CD4-positive, alpha-beta T cell treated with Interleukin-4 for 4 hours (primary cell): ENCODE data around the gene TAS2R9.
"Not testable (repeated sequence)": the region's sequence is repeated elsewhere in the genome, so short reads cannot be mapped to it uniquely, and the experiment has no call there.

ENCODE experiments used
- DNase-seq: peaks from one replicate; pipeline ENCODE4 v3.0.0-alpha.2; 2020

Gene TAS2R9

DNA sequence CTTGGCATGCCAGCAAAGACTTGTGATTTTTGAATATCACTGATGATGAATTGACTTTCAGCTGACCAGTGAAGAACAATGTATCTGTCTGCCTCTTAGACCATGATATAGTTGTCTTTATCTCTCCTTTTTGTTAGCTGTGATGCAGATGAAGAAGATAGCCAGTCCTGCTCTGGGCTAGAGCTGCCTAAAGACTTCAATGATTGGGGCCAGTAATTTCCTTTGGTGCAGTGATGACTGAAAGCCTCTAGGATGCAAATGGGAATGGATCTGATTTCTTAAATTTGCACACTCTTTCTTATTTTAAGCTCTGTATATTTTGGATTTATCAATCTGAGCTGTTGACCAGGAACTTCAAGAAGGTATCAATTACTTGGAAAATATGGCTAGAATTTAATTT lies at the start of gene TAS2R9:
TAS2R9 (minus strand) TSS at position 101 of the 400 bp plus-strand sequence; CDS start at position 8, 93 bp downstream.
- no peak for DNase-seq

GRCh38 chr12:10855807-10856206 lies 45.8 kb upstream of the TAS2R9 start:
- no peak for DNase-seq

DNA sequence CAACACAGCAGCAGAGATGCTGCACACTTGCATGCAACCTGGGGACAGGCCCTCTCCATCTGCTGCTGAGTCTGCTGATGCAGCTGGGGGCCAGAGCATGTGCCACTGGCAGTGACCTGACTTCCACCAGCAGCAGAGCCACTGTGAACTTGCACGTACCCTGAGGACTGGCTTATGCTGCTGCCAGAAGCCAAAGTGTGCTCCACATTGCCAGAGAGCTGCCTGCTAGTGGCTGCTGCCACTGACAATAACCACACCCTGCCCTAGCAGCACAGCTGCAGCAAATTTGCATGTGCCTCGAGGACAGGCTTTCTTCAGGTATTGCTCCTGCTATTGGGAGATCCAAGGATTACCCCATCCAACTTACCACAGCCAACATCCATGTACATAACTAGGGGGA lies 43.8 kb upstream of the TAS2R9 start:
- no peak for DNase-seq

GRCh38 chr12:10851243-10851858 lies 41.4 kb upstream of the TAS2R9 start:
- DNase-seq = no peak

- peak; percentile 3 for DNase-seq
Measured at GRCh38 chr12:10849425-10849878, 39.5 kb upstream of the TAS2R9 start, which contains the start of gene PRR4. TSS of gene PRR4 (minus strand) at chr12:10849475. CDS start at chr12:10849437, 38 bp downstream.

DNA sequence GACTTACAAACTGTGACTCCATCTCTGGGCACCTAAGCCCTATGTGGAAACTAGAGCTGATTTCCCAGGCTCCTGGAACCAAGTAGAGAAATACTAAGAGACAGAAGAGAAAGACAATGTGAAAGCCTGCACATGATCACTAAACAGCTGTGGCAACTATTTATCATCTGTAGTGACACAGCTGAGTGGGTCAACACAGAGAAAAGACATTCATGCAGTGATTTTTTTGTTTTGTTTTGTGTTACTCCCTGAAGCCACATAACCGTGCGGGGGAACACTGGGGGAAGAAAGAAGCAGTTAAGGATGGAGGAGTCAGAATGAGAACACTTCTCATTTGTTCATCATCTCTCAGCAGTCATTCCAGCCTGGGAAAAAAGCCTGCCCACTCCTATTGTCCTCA lies 37.8 kb upstream of the TAS2R9 start:
- DNase-seq = no peak

DNA sequence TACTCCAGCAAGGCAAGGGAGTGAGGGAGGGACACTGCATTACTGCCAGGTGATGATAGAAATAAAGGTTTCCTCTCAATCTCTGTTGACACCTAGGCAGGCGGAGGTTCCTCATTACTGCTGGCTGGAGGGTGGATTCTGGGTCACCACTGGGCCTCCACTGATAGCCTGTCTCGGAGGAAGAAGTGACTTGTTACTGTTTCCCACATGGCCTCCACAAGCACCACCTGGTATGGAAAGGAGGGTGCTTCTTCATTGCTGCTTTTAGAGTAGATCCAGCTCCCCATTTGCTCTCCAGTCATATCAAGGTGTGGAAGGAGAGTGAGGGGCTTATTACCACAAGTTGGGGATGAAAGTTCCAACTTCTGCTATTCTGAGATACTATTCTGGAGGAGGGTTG lies 32.9 kb upstream of the TAS2R9 start:
- DNase-seq = no peak

DNA sequence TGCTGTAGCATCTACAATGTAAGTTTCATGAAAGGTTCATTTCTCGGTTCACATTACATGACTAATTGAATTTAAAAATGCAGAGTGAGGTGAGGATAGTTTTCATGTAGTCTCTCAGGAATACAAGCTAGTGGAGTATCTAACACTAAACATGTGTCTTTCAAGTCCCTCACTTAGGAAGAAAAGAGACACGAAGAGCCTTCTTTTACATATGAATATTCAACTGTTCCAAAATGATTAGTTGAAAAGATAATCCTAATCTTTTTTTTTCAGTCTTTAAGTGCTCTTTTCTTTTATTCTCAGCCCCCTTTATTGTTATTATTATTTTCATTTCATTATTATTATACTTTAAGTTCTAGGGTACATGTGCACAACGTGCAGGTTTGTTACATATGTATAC lies 28.5 kb upstream of the TAS2R9 start:
- no peak for DNase-seq

GRCh38 chr12:10829994-10830393 lies 20.0 kb upstream of the TAS2R9 start:
- DNase-seq = no peak

GRCh38 chr12:10826258-10826657 lies 16.3 kb upstream of the TAS2R9 start, which contains the start of gene TAS2R10:
TSS of gene TAS2R10 (minus strand) at chr12:10826358. CDS start at chr12:10826269, 89 bp downstream.
- no peak for DNase-seq

DNA sequence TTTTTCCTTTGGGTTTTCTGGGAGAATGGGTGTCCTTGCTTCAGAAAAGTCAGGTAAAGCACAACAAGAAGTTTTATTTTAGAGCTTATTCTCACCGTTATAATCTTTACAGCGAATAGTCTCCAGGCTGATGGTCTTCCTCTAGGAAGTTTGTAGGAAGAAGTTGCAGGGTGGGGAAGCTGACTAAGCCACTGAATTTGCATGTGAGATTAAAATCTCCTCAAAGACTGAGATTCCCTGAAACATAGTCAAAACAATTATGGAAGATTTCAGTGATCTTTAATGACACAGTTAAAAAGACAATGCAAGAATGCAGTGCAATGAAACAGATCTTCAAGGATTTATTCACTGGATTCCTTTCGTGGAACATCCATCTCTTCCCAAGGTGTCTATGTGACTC lies 15.0 kb upstream of the TAS2R9 start:
- DNase-seq = no peak

DNA sequence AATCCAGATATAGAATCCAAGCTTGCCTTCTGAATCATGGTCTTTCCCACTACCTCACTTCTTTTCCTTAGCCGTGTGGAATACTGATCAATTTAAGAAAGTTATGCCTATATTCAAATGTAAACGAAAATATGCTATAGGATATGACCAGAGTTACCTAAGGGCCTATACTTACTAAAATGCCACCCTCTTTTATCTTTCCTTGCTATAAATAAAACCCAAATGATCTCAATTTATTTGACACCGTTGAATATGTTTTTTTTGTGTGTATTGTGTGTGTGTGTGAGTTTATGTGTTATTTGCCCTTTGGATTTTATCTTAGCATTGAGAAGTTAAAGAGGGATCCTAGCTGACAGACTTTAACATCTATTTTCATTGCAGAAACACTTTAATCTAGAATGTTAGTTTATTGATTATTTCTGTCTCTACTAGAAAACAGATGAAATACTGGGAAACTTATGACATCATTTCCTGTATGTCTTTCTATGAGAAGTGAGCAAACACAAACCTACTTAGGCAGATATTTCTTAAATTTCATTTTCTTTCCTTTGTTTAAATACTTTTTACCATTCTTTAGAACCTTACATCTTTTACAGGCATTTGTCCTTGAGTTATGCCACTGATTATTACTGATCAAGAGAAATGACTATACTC lies 2.0 kb upstream of the TAS2R9 start:
- DNase-seq = no peak

DNA sequence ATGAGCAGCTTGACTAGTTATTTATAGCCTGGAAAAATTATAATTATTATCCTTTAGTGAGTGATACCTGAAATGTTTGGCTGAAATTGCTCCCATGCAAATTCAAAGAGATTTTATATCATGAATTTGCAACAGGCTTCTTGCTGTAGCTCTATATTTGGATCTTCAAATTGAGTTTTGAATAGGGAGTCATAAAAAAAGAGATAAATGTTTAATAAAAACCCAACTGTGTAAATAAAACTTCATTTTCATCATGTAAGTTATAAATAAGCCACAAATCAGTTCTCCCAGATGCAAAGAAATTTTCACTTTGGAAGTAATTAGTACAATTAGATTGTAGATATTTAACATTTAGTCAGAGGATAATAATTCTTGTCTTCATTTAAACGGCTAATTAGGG lies 2.8 kb downstream of the TAS2R9 start, which contains the start of gene TAS2R8:
TAS2R8 (minus strand) TSS at position 101 of the 400 bp plus-strand sequence. CDS start 306 bp downstream, outside the sequence.
- DNase-seq = no peak

GRCh38 chr12:10802587-10802986 lies 7.4 kb downstream of the TAS2R9 start, which contains the start of gene TAS2R7:
TSS of gene TAS2R7 (minus strand) at chr12:10802627. CDS start at chr12:10802570, 57 bp downstream.
- no peak for DNase-seq

GRCh38 chr12:10801741-10802140 lies 8.2 kb downstream of the TAS2R9 start:
- no peak for DNase-seq

DNA sequence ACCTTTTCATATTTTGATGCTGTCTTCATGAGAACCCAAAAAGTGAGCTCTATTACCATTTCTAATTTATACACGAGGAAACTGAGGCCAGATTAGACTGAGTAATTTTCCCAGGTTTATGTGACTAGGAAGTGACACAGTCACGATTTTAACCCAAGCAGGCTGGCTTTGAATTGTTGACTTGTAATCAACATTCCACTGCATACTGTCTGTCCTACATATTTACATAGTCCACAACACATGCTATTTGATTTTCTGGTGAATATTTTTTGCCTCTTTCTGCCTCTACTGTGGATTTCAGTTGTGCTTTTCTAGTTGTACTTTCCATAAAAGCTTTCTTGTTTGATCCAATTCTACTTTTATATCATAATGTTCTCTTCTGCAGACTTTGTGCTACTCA lies 15.7 kb downstream of the TAS2R9 start:
- DNase-seq = no peak

- DNase-seq = not testable (repeated sequence)
Measured at GRCh38 chr12:10791769-10792168, 18.2 kb downstream of the TAS2R9 start.

DNA sequence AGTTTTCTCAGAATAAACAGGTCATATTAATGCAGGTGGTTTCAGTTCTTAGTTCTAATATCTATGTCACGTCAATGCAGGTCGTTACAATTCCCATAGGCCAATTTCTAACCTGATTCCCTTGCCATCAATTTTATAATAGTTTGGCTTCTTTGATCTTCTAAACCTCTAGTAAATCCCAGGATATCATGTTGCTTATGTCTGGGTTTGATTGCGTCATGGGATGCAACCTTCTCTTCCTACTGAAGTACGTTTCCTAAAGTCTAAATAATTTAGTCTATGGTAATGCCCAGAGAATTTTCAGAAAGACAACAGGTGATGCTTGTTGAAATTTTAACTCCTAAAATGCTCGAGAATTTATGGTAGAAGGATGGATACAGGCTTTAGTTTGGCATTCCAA lies 26.7 kb downstream of the TAS2R9 start:
- DNase-seq = no peak

DNA sequence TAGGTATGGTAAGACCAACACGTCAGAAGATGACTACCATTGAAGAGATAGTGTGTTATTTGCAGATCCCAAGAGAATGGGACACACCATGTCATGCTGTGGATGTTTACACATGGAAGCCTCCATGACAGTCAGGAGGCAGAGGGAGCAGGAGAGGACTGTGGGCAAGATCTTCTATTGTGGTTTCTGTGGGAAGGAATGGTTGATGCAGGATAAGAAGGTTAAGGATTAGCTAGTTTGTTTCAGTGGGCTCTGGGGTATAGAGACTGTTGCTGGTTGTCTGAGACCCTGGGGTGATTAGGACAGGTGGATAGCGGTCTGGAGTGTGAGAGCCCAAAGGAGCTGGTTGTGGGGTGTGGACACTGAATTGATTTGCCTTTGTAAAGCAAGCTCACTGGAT lies 30.9 kb downstream of the TAS2R9 start:
- DNase-seq = no peak

DNA sequence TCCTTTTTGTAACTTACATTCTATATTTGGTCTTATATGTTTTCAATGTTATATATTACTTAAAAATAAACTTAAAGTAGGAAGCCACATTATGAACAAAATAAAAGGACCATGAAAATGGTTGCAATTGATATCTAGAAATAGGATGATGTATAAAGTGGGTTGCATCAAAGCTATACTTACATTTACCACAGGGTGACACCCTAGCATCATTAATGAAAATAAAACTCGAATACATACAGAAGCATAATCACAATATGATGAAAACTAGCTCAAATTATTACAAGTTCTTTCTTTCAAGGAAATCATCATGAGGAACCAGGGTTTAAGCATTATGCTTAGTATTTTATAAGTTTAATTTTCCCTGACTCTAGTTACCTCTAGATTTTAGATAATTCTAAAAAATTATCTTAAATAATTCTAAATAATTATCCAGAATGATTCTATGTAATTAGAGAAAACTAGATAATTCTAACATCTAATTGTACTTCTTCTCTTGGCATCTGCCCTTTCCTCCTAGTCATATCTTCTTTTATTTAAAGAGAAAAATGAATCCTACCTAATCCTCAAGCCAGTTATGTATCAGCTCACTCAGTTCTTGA lies 38.7 kb downstream of the TAS2R9 start:
- peak; percentile 46 for DNase-seq

DNA sequence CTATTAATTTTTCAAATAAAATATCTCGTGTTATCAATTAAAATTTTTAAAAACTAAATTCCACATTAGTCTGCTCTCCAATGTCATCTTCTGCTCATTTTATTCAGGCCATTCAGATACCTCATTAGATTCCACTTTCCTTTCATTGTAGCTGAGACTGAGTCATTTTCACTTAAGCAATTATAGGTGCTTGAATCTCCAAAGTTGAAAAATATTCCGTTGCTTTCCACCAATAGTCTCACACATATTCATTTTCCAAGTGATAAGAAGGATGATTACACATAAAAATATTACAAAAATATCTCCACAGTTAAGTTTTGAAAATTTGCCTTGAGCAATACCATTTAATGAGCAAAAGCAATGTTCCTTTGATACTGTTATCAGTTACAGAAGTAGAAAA lies 50.3 kb downstream of the TAS2R9 start:
- DNase-seq = no peak
